ENCODE results near the gene GLS.
"Not testable (repeated sequence)": the region's sequence is repeated elsewhere in the genome, so short reads cannot be mapped to it uniquely, and the experiment has no call there.

GLS gene

DNA sequence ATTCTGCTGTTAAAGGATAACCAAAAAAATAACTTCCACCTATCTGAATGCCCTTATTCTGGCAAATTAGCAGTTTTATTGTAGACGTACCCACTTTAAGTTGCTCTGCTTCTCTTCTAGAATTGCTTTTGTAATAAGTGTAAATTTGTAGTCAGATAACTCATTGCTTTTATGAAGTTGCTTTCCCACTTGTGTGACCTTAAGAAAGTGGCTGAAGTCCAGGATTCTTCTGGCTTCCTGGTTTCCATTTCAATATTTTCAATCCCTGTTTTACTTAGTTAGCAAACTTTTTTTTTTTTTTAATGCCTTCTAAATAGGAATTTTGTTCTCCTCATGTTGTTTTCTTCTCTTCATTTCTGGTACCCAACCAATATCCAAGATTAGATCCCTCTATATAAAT is 59.8 kb downstream of the GLS start:
- Histone ChIP-seq H3K9ac (ENCODE audit: low read depth, low read length) (no peak overlapping the region), H3K4me3 (ENCODE audit: low read length) (no peak overlapping the region), H3K27ac (ENCODE audit: low read length) (no peak overlapping the region), H3K9me3 (ENCODE audit: insufficient read depth, low read depth, low read length) (no peaks in the 10 kb centered on the region), H3K27me3 (ENCODE audit: insufficient read depth, low read length) (no peaks in the 10 kb centered on the region), H3K36me3 (ENCODE audit: insufficient read depth, low read depth, low read length) (no peaks in the 10 kb centered on the region), H3K4me1 (ENCODE audit: insufficient read depth, low read length) (peaks cover 26% of the 10 kb centered on the region; the same call in 1 of the 2 replicates)

DNA sequence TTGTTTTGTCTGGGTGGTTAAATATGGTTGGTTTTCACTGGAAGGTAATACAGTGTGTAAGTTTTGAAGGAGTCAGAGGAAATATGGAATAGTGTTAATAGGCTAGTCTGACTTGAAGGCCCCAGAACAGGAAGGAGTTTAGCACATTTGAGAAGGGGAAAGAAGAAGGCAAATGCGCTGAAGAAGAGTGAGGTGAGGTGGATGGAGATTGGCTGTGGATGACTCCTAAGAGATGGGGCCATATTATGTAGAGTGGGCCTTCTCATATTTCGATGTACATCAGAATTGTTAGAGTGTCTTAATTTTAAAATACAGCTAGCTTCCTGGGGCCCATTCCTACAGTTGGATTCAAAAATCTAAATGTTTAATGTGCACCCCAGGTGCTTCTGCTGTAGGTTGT is 61.0 kb downstream of the GLS start:
- Histone ChIP-seq H3K27ac (ENCODE audit: low read length) (no peak overlapping the region), H3K4me1 (ENCODE audit: insufficient read depth, low read length) (peaks cover 16% of the 10 kb centered on the region; the same call in 1 of the 2 replicates), H3K36me3 (ENCODE audit: insufficient read depth, low read depth, low read length) (no peaks in the 10 kb centered on the region), H3K9ac (ENCODE audit: low read depth, low read length) (no peak overlapping the region), H3K27me3 (ENCODE audit: insufficient read depth, low read length) (no peaks in the 10 kb centered on the region), H3K4me3 (ENCODE audit: low read length) (no peak overlapping the region), H3K9me3 (ENCODE audit: insufficient read depth, low read depth, low read length) (no peaks in the 10 kb centered on the region)

DNA sequence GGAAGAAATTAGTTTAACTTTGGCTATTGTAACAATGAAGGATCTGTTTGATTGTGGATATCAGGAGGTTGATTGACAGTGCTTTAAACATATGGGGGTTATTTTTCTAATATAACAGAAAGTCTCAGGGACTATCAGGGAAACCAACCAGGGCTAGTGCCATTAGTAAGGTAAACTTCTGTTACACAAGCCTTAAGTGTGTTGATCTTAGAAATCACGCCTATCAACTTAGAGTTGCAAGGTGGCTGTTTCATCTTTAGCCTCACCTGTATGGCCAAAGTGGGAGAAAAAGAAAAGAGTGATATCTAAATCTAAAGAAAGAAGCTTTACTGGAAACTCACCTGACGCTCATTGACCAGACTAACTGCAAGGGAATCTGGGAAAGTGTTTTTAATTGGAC is 62.1 kb downstream of the GLS start:
- Histone ChIP-seq H3K4me1 (ENCODE audit: insufficient read depth, low read length) (peaks cover 9% of the 10 kb centered on the region; the same call in 1 of the 2 replicates), H3K9me3 (ENCODE audit: insufficient read depth, low read depth, low read length) (no peaks in the 10 kb centered on the region), H3K4me3 (ENCODE audit: low read length) (no peak overlapping the region), H3K36me3 (ENCODE audit: insufficient read depth, low read depth, low read length) (no peaks in the 10 kb centered on the region), H3K27ac (ENCODE audit: low read length) (no peak overlapping the region), H3K27me3 (ENCODE audit: insufficient read depth, low read length) (no peaks in the 10 kb centered on the region), H3K9ac (ENCODE audit: low read depth, low read length) (no peak overlapping the region)

DNA sequence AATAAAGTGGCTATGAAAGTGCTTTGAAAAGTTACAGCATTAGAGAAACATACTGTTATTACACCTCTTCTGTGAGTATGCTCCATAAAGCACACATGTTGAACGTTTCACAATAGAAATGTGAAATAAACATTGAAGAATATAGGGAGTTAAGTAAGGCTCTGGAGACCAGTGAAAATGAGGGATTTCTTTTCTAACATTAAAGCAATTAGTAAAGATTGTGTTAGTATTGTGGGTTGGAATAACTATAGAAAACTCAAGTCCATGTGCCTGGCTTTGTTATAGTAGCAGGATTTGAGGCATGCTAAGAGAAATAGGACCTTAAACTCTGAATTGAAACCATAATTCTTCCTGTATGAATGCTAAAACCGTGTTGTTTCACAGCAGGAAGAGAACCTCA is 63.1 kb downstream of the GLS start:
- no peak overlapping the region for H3K4me3 ChIP-seq (ENCODE audit: low read length)
- H3K9ac ChIP-seq (ENCODE audit: low read depth, low read length) = no peak overlapping the region
- no peak overlapping the region for H3K27ac ChIP-seq (ENCODE audit: low read length)
- no peaks in the 10 kb centered on the region for H3K27me3 ChIP-seq (ENCODE audit: insufficient read depth, low read length)
- peaks cover 3% of the 10 kb centered on the region; the same call in 1 of the 2 replicates for H3K4me1 ChIP-seq (ENCODE audit: insufficient read depth, low read length)
- no peaks in the 10 kb centered on the region for H3K36me3 ChIP-seq (ENCODE audit: insufficient read depth, low read depth, low read length)
- H3K9me3 ChIP-seq (ENCODE audit: insufficient read depth, low read depth, low read length) = no peaks in the 10 kb centered on the region

DNA sequence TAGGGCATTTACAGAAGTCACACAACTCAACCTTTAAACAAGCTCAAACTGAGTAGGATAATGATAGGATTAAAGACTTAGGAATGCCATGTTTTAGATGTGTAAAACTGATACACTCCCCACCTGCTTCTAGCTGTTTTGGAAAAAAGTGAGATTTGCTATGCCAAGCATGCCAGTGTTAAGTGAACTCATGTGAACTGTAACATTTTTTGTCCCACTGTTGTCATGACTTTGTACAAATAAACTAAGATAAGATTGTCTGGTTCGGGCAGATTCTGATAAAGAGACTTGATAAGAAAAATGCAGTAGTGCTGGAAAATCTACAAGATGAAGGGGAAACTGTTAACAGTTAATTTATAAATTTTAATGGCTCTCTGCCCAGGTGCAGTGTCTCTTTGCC is 66.5 kb downstream of the GLS start:
- Histone ChIP-seq H3K27me3 (ENCODE audit: insufficient read depth, low read length) (no peaks in the 10 kb centered on the region), H3K36me3 (ENCODE audit: insufficient read depth, low read depth, low read length) (no peaks in the 10 kb centered on the region), H3K4me3 (ENCODE audit: low read length) (no peak overlapping the region), H3K27ac (ENCODE audit: low read length) (no peak overlapping the region), H3K9ac (ENCODE audit: low read depth, low read length) (no peak overlapping the region), H3K4me1 (ENCODE audit: insufficient read depth, low read length) (0 out of 2 replicates have a peak, but pooled peaks cover 2% of the 10 kb centered on the region), H3K9me3 (ENCODE audit: insufficient read depth, low read depth, low read length) (no peaks in the 10 kb centered on the region)

DNA sequence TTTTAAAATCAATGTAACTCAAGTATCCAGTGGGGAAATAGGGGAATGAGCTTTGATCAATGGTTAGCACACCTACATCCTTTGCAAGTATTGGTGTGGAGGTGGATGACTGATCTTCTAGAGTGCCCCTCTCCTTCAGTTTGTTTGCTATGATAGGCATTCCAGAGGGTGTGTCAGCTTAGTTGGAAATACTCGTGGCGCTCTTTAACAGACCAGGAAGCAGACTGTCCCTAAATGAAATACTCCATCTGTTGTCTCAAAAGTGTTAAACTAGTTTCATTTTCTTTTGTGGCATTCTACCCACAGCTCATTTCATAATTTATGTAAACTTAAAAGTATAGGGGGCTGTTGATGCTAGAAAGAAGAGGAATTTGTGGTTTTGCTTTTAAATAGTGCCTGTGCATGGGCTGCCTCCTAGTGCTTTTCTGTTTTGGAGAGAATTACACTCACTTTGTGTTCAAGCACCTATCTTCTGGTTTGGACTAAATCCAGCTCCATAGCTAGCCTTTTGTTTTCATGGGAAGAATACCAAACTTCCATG is 67.2 kb downstream of the GLS start:
- Histone ChIP-seq H3K27me3 (ENCODE audit: insufficient read depth, low read length) (no peaks in the 10 kb centered on the region), H3K9me3 (ENCODE audit: insufficient read depth, low read depth, low read length) (no peaks in the 10 kb centered on the region), H3K4me3 (ENCODE audit: low read length) (no peak overlapping the region), H3K36me3 (ENCODE audit: insufficient read depth, low read depth, low read length) (no peaks in the 10 kb centered on the region), H3K4me1 (ENCODE audit: insufficient read depth, low read length) (0 out of 2 replicates have a peak, but pooled peaks cover 2% of the 10 kb centered on the region), H3K27ac (ENCODE audit: low read length) (no peak overlapping the region), H3K9ac (ENCODE audit: low read depth, low read length) (no peak overlapping the region)

DNA sequence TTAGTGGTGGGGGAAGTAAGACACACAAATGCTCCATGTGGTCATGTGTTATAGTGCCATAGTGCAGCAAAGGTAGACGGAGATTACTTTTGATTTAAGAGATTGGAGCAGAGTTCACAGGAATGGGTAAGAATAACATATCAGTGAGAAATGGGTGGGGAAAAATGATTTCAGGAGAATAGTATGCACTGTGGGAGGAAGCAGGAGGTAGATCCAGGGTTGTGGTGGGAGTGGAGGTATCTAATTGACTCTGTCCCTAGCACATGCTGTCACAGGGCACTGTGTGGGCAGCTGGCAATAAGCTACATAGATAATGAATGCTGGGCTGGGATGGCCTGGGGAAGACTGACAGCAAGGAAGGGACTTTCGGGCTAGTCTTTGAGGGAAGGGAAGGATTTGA is 68.0 kb downstream of the GLS start:
- H3K4me3 ChIP-seq (ENCODE audit: low read length) = no peak overlapping the region
- H3K9me3 ChIP-seq (ENCODE audit: insufficient read depth, low read depth, low read length) = no peaks in the 10 kb centered on the region
- H3K27me3 ChIP-seq (ENCODE audit: insufficient read depth, low read length) = no peaks in the 10 kb centered on the region
- no peaks in the 10 kb centered on the region for H3K36me3 ChIP-seq (ENCODE audit: insufficient read depth, low read depth, low read length)
- 0 out of 2 replicates have a peak, but pooled peaks cover 2% of the 10 kb centered on the region for H3K4me1 ChIP-seq (ENCODE audit: insufficient read depth, low read length)
- H3K27ac ChIP-seq (ENCODE audit: low read length) = no peak overlapping the region
- no peak overlapping the region for H3K9ac ChIP-seq (ENCODE audit: low read depth, low read length)

DNA sequence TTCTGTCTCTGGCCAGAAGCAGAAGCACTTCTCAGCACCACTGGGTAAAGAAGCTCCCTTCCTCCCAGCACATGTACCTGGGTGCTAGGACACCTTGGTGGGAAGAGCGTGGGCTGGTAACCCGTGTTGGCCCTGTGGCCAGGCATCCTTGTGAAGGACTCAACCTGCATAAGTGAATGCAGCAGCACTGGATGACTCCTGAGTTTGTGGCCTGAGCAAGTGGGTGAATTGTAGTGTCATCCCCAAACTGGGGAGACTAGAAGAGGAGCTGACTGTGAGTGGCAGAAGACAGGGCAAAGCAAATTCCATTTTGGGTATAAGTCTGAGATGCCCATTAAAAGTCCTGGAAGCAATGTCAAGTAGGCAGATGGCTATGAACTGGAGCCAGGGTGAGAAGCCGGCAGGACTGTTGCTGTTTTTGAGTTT is 70.0 kb downstream of the GLS start:
- H3K36me3 ChIP-seq (ENCODE audit: insufficient read depth, low read depth, low read length) = no peaks in the 10 kb centered on the region
- no peaks in the 10 kb centered on the region for H3K9me3 ChIP-seq (ENCODE audit: insufficient read depth, low read depth, low read length)
- 0 out of 2 replicates have a peak, but pooled peaks cover 2% of the 10 kb centered on the region for H3K4me1 ChIP-seq (ENCODE audit: insufficient read depth, low read length)
- H3K4me3 ChIP-seq (ENCODE audit: low read length) = no peak overlapping the region
- H3K27me3 ChIP-seq (ENCODE audit: insufficient read depth, low read length) = no peaks in the 10 kb centered on the region
- H3K27ac ChIP-seq (ENCODE audit: low read length) = no peak overlapping the region
- H3K9ac ChIP-seq (ENCODE audit: low read depth, low read length) = no peak overlapping the region

DNA sequence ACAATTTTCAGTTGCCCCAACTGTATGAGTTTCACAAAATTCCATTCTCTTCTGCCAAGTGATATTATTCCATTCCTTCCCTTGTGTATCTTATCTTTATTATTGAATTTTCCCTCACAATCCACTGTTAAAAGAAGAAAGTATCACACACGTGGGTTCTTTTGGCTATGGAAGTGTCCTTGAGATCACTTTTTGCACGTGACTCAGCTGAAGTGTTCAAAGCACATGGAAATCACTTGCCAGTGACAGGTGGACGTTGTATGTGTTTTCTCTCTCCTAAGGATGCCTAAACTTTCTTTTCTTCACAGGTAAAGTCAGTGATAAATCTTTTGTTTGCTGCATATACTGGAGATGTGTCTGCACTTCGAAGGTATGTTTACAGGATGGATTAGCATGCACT is 72.6 kb downstream of the GLS start:
- no peak overlapping the region for H3K9ac ChIP-seq (ENCODE audit: low read depth, low read length)
- no peaks in the 10 kb centered on the region for H3K27me3 ChIP-seq (ENCODE audit: insufficient read depth, low read length)
- no peak overlapping the region for H3K27ac ChIP-seq (ENCODE audit: low read length)
- H3K36me3 ChIP-seq (ENCODE audit: insufficient read depth, low read depth, low read length) = no peaks in the 10 kb centered on the region
- no peaks in the 10 kb centered on the region for H3K4me1 ChIP-seq (ENCODE audit: insufficient read depth, low read length)
- no peaks in the 10 kb centered on the region for H3K9me3 ChIP-seq (ENCODE audit: insufficient read depth, low read depth, low read length)
- no peak overlapping the region for H3K4me3 ChIP-seq (ENCODE audit: low read length)

DNA sequence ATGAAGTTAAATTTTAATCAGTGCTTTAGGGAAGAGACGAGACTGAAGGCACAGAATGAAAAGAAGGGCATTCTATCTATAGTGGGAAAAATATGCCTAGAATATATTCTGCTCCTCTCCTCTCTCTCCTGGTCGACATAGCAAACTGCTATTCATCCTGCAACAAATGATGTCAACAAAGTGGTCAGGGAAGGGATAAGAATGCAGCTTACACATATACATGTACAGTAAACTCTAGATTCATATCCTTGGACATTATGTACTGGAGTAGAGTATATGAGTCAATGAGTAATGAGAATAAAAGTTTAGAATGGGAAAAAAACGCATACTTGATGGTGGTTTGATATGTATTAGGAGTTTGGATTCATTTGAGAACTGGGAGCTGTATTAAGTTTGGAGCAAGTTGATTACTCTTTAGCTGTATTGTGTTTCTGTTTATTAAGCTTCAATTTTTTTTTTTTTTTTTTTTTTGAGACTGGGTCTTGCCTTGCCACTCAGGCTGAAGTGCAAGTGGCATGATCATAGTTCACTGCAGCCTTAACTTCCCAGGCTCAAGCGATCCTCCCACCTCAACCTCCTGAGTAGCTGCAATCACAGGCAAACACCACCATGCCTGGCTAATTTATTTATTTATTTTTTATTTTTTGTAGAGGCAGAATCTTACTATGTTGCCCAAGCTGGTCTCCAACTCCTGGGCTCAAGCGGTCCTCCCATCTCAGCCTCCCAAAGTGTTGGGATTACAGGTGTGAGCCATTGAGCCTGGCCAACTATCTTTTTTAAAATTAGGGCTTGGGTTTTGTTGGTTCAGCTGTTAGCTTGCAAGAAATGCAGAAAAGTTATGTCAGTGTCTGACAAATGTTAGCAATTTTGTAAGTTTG is 79.5 kb downstream of the GLS start:
- Histone ChIP-seq H3K27me3 (ENCODE audit: insufficient read depth, low read length) (no peaks in the 10 kb centered on the region), H3K36me3 (ENCODE audit: insufficient read depth, low read depth, low read length) (peaks cover 22% of the 10 kb centered on the region), H3K4me3 (ENCODE audit: low read length) (no peak overlapping the region), H3K27ac (ENCODE audit: low read length) (no peak overlapping the region), H3K9me3 (ENCODE audit: insufficient read depth, low read depth, low read length) (no peaks in the 10 kb centered on the region), H3K9ac (ENCODE audit: low read depth, low read length) (no peak overlapping the region), H3K4me1 (ENCODE audit: insufficient read depth, low read length) (no peaks in the 10 kb centered on the region)

DNA sequence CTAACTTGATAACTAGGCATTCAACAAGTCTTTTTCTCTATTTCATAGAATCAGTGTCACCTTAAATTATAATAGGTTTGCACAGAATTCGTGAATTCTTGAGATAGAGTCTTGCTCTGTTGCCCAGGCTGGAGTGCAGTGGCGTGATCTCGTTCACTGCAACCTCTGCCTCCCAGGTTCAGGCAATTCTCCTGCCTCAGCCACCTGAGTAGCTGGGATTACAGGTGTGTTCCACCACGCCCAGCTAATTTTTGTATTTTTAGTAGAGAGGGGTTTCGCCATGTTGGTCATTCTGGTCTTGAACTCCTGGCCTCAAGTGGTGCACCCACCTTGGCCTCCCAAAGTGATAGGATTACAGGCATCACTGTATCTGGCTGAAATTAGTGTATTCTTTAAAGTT is 80.5 kb downstream of the GLS start:
- H3K9ac ChIP-seq (ENCODE audit: low read depth, low read length); H3K27ac ChIP-seq (ENCODE audit: low read length); H3K4me1 ChIP-seq (ENCODE audit: insufficient read depth, low read length); H3K9me3 ChIP-seq (ENCODE audit: insufficient read depth, low read depth, low read length); H3K27me3 ChIP-seq (ENCODE audit: insufficient read depth, low read length); H3K4me3 ChIP-seq (ENCODE audit: low read length): not testable (repeated sequence)
- peaks cover 31% of the 10 kb centered on the region for H3K36me3 ChIP-seq (ENCODE audit: insufficient read depth, low read depth, low read length)

DNA sequence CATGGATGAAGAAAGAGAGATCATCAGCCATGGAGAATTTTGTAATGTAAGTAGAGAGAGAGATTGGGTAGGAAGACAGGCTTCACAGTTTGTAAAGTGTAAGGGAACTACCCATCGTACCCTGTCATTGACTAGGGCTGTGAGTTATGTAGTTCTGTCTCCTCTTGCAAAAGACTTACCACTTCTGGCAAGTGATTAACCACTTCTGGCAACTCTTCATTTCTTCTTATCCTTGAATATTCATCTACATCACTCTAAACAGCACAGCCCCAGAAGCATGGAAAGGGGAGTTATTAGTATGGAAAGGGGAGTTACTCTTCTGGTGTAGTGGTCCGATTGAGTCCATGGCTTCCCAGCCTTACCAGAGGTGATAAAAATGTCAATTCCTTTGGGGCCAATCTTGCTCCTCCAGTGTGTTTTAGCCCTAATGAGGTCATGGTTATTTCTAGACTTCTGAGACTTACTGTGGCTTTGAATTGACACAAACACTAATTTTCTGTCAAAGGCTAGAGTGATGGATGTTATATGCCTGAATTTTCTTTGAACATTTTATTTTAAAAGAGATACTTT is 81.4 kb downstream of the GLS start:
- no peak overlapping the region for H3K27ac ChIP-seq (ENCODE audit: low read length)
- H3K4me1 ChIP-seq (ENCODE audit: insufficient read depth, low read length) = no peaks in the 10 kb centered on the region
- no peaks in the 10 kb centered on the region for H3K27me3 ChIP-seq (ENCODE audit: insufficient read depth, low read length)
- no peak overlapping the region for H3K4me3 ChIP-seq (ENCODE audit: low read length)
- H3K9ac ChIP-seq (ENCODE audit: low read depth, low read length) = no peak overlapping the region
- no peaks in the 10 kb centered on the region for H3K9me3 ChIP-seq (ENCODE audit: insufficient read depth, low read depth, low read length)
- peaks cover 36% of the 10 kb centered on the region for H3K36me3 ChIP-seq (ENCODE audit: insufficient read depth, low read depth, low read length)

All from iPS-20b (cell line).